H1 (cell line): Measurements from ENCODE around the gene SSH2.

Experiments
- CTCF ChIP-seq, 3 experiments: IDR thresholded peaks; 1 replicate in 2 of 3; 2 replicates in 1 of 3; pipeline versions ENCODE4 v1.5.1 to v1.6.1; 2011; ENCODE audit warnings: low read length in 3 of 3, mild to moderate bottlenecking in 3 of 3, inconsistent platforms in 2 of 3, low read depth in 1 of 3, moderate library complexity in 1 of 3; ENCODE audit not compliant: insufficient read depth in 1 of 3; ENCODE audit errors: control extremely low read depth in 1 of 3
- EZH2 ChIP-seq: fragments of 200-600 bp; sonication (generic); IDR thresholded peaks from 2 replicates; pipeline ENCODE4 v1.7.1; 2012; ENCODE audit warnings: low read depth, mild to moderate bottlenecking, moderate library complexity, low read length, inconsistent platforms; ENCODE audit not compliant: severe bottlenecking
- JUN ChIP-seq: IDR thresholded peaks from 2 replicates; pipeline ENCODE4 v1.6.1; 2011; ENCODE audit warnings: low read depth, mild to moderate bottlenecking, improper control_type of control experiment, low read length
- NRF1 ChIP-seq: IDR thresholded peaks from 2 replicates; pipeline ENCODE4 v1.6.1; 2011; ENCODE audit warnings: mild to moderate bottlenecking, low read depth, low read length, improper control_type of control experiment
- POLR2A ChIP-seq, 2 experiments: IDR thresholded peaks; 1 replicate in 1 of 2; 2 replicates in 1 of 2; pipeline ENCODE4 v1.6.1; 2011; ENCODE audit warnings: low read depth in 2 of 2, low read length in 2 of 2, mild to moderate bottlenecking in 2 of 2; ENCODE audit errors: control extremely low read depth in 1 of 2
- SIN3A ChIP-seq, 2 experiments: IDR thresholded peaks in 1 of 2; conservative IDR thresholded peaks in 1 of 2; 2 replicates each; pipeline ENCODE4 v1.6.1; 2011 to 2012; ENCODE audit warnings: low read length in 2 of 2, improper control_type of control experiment in 1 of 2, low read depth in 1 of 2, mild to moderate bottlenecking in 1 of 2
- TAF1 ChIP-seq: IDR thresholded peaks from 2 replicates; pipeline ENCODE4 v1.6.1; 2011; ENCODE audit warnings: mild to moderate bottlenecking, low read depth, low read length
- TCF12 ChIP-seq: IDR thresholded peaks from 2 replicates; pipeline ENCODE4 v1.6.1; 2011; ENCODE audit warnings: low read depth, mild to moderate bottlenecking, low read length
- YY1 ChIP-seq: IDR thresholded peaks from 2 replicates; pipeline ENCODE4 v1.6.1; 2011; ENCODE audit warnings: low read depth, mild to moderate bottlenecking, low read length

- TF ChIP-seq CTCF (IDR thresholded peaks at IDR 0.05; ENCODE audit: control extremely low read depth in 1 of 3, insufficient read depth in 1 of 3, low read depth in 1 of 3, low read length in 3 of 3) (no peak), EZH2 (no peak), TCF12 (no peak), POLR2A (IDR thresholded peaks at IDR 0.05; ENCODE audit: control extremely low read depth in 1 of 2, low read depth in 2 of 2, low read length in 2 of 2) (no peak), TAF1 (no peak), SIN3A (conservative IDR thresholded peaks at IDR 0.05 in 1 of 2, IDR thresholded peaks at IDR 0.05 in 1 of 2; ENCODE audit: low read depth in 1 of 2, low read length in 2 of 2) (no peak), NRF1 (no peak), JUN (no peak), YY1 (no peak)
Observed at GRCh38 chr17:29682987-29683386, 247.0 kb downstream of the SSH2 start.
